GM10847 (cell line): ENCODE measurements around the gene NDUFS2.

Experiments
- POLR2A ChIP-seq: IDR thresholded peaks from 2 replicates; pipeline ENCODE4 v1.6.1; 2011; ENCODE audit not compliant: insufficient read length; ENCODE audit errors: extremely low read depth

Gene NDUFS2

DNA sequence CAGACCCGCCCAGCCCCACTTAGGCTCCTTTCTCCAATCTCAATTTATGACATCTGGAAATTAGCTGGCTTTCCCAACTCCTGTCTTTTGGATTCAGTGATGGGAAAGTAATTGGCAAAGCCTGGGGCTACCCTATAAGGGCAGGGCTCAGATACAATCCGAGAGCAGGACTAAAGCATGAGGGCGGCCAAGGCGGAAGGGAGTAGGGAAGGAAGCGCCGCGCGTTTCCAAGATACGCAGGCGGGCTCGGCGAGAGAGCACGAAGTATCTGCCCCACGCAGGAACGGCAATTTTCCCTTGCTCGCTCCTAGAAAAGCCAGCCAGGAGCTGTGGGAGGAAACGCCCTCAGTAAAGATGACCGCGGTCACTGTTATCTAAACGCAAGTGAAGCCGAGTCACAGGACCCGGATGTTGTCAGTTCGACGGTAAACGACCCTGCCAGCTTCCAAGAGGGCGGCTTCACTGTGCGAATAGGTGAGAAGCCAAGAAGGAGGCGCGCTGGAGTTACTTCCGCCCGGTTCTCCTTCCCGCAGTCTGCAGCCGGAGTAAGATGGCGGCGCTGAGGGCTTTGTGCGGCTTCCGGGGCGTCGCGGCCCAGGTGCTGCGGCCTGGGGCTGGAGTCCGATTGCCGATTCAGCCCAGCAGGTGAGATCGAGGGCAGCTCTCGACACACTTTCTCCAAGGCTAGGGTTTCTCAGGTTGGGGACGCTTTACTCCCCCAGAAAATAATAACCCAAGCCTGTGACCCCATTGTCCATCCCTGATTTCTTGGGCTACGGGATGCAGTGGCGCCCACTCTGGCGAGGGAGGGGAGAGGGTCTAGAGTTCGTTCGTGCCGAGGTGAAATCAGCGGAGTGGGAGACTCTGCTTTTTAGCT lies at the start of gene NDUFS2:
Gene NDUFS2, plus strand, starts transcription at position 532 of the 877 bp plus-strand sequence. Its CDS starts 19 bp downstream, at position 551.
- peak; percentile 83 for TF ChIP-seq POLR2A

GRCh38 chr1:161153176-161153575 lies 49.0 kb upstream of the NDUFS2 start:
- no peak for TF ChIP-seq POLR2A

- peak; percentile 83 for TF ChIP-seq POLR2A
These were observed 48.4 kb upstream of the NDUFS2 start, which contains the start of gene UFC1 for GRCh38 chr1:161153682-161154337. Gene UFC1 (plus strand): TSS chr1:161153978. CDS start chr1:161153998, 20 bp downstream.

GRCh38 chr1:161157867-161158266 lies 44.3 kb upstream of the NDUFS2 start:
- TF ChIP-seq POLR2A: no peak

DNA sequence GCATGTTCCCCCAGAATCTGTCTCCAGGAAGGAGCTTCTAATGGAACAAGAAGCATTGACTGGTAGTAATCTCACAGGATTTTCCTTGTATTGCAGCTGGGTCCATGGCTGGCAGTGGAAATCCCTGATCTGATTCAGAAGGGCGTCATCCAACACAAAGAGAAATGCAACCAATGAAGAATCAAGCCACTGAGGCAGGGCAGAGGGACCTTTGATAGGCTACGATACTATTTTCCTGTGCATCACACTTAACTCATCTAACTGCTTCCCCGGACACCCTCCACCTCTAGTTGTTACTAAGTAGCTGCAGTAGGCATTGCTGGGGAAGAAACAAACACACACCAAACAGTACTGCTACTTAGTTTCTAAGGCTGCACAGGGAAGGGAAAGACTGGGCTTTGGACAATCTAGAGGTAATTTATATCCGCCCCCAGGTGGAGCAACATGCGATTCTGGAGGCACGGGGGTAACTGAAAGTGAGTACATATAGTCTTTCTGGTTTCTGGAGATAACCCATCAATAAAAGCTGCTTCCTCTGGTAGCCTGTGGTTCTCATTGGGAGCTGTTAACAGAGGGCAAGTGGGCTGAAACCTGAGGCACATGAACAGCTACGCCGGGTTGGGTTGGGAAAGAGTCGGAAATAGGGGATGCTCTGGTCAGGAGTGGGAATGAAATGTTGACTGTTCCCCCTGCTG lies 43.7 kb upstream of the NDUFS2 start:
- TF ChIP-seq POLR2A: no peak

- TF ChIP-seq POLR2A: peak; percentile 68
These were observed 42.9 kb upstream of the NDUFS2 start, which contains the start of gene USP21 for GRCh38 chr1:161159087-161159912. Gene USP21 (plus strand): TSS chr1:161159500. CDS start chr1:161160641, 1,141 bp downstream.

DNA sequence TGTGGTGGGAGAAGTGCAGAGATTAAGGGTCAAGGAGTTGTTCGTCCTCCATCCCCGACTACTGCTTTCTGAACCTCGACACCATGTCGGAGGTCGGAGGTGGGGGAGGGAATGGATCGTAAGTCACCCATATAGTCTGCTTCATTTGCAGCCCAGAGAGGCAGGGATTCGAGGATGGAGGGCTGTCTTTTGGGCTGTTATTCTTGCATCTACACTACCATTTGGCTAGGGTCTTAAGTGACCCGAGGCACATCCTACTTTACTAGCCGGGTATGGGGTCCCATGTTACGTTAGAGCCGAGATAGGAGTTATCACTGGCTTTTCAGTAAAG lies 42.3 kb upstream of the NDUFS2 start:
- TF ChIP-seq POLR2A: no peak

DNA sequence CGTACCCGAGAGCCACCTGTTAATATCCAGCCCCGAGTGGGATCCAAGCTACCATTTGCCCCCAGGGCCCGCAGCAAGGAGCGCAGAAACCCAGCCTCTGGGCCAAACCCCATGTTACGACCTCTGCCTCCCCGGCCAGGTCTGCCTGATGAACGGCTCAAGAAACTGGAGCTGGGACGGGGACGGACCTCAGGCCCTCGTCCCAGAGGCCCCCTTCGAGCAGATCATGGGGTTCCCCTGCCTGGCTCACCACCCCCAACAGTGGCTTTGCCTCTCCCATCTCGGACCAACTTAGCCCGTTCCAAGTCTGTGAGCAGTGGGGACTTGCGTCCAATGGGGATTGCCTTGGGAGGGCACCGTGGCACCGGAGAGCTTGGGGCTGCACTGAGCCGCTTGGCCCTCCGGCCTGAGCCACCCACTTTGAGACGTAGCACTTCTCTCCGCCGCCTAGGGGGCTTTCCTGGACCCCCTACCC lies 41.5 kb upstream of the NDUFS2 start:
- TF ChIP-seq POLR2A: no peak

DNA sequence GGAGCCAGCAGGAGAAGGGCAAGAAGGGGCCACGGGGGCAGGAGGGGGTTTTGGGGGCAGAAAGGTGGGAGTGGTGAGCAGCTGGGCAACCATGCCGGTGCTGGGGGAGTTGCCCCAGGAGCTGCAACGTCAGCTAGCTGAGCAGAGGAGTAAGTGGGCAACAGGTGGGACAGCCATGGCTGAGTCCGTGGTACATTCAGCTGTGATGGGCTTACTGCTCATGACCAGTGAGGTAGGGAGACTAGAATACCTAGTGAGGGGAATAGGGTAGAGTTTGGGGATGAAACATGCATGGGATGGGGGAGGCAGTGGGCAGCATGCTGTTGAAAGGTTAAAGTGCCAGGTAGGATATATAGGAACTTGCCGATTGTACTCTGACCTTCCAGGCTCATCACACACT lies 40.5 kb upstream of the NDUFS2 start:
- TF ChIP-seq POLR2A: no peak

GRCh38 chr1:161162052-161162451 lies 40.1 kb upstream of the NDUFS2 start:
- no peak for TF ChIP-seq POLR2A

DNA sequence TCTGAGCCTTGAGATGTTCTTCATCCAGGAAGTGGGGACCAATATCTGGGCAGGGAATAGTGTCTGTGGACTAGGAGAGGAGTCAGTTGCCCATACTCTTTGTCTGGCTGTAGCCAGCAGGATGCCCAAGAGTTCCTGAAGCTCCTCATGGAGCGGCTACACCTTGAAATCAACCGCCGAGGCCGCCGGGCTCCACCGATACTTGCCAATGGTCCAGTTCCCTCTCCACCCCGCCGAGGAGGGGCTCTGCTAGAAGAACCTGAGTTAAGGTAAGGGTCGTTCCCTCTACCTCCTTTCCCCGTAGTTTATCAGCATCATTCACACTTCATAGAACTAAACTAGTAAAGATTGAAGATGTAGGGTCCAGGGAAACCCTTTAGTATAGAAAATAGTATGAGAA lies 39.4 kb upstream of the NDUFS2 start:
- TF ChIP-seq POLR2A: no peak

DNA sequence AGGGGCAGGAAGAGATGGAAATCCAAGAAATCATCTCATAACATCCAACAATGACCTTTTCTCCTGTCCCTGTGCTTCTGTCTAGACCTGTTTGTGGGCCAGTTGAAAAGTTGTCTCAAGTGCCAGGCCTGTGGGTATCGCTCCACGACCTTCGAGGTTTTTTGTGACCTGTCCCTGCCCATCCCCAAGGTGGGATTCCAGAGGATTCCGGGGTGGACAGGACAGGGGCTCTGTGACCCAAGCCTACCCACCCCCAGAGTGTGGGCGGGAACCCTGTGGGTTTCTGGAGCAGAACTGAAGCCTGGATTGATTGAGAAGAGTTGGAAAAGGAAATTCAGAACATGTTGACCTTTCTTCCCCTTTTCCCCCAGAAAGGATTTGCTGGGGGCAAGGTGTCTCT lies 38.4 kb upstream of the NDUFS2 start:
- no peak for TF ChIP-seq POLR2A

DNA sequence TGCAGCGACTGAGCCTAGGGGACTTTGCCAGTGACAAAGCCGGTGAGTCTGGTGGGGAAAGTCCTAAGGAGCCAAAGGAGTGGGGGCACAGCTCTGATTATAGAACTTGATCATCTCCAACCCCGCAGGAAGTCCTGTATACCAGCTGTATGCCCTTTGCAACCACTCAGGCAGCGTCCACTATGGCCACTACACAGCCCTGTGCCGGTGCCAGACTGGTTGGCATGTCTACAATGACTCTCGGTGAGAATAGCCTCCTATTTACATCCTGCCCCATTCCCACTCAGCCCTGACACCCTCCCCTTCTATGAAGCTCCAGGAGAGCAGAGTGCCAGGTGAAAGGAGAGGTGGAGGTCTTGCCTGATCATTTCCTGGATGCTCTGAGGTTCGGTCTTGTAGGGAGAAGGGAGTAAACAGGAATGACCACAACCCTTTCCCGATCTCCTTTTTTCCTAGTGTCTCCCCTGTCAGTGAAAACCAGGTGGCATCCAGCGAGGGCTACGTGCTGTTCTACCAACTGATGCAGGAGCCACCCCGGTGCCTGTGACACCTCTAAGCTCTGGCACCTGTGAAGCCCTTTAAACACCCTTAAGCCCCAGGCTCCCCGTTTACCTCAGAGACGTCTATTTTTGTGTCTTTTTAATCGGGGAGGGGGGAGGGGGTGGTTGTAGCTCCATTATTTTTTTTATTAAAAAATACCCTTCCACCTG lies 37.1 kb upstream of the NDUFS2 start:
- no peak for TF ChIP-seq POLR2A
